HepG2 (cell line): Measurements from ENCODE around the gene PRDM12. TPM values are rescaled to one million over a fixed set of nuclear protein-coding genes. Genes with fewer than 3 reads are reported as not detected.

Experiments used
- CBX2 ChIP-seq, 2 experiments: fragments of 200-600 bp in 1 of 2; sonication (generic); formaldehyde crosslinking in 1 of 2; IDR thresholded peaks; 2 replicates each; pipeline versions ENCODE4 v1.7.0 to v1.8.1; 2018 to 2022; ENCODE audit warnings: low read depth in 2 of 2, low read length in 1 of 2, mild to moderate bottlenecking in 1 of 2, missing genetic modification reagents in 1 of 2
- CHD2 ChIP-seq: IDR thresholded peaks from 2 replicates; pipeline ENCODE4 v1.6.1; 2011; ENCODE audit warnings: low read depth, low read length, improper control_type of control experiment
- DR1 ChIP-seq: sonication (generic); formaldehyde crosslinking; IDR thresholded peaks from 2 replicates; pipeline ENCODE4 v1.8.0; 2021; ENCODE audit warnings: mild to moderate bottlenecking, missing genetic modification reagents, inconsistent platforms
- MXD1 ChIP-seq: sonication (generic); formaldehyde crosslinking; IDR thresholded peaks from 2 replicates; pipeline ENCODE4 v1.4.0; 2020; ENCODE audit warnings: mild to moderate bottlenecking, missing genetic modification reagents
- NFATC3 ChIP-seq: sonication (generic); formaldehyde crosslinking; IDR thresholded peaks from 2 replicates; pipeline ENCODE4 v1.5.1; 2020; ENCODE audit warnings: mild to moderate bottlenecking, missing genetic modification reagents
- NFE2 ChIP-seq: sonication (generic); formaldehyde crosslinking; IDR thresholded peaks from 2 replicates; pipeline ENCODE4 v1.4.0; 2020; ENCODE audit warnings: missing genetic modification reagents
- PAWR ChIP-seq: sonication (generic); formaldehyde crosslinking; IDR thresholded peaks from 2 replicates; pipeline ENCODE4 v1.4.0; 2020; ENCODE audit warnings: missing genetic modification reagents, mild to moderate bottlenecking, borderline replicate concordance
- REL ChIP-seq: sonication (generic); formaldehyde crosslinking; conservative IDR thresholded peaks from 2 replicates; pipeline ENCODE4 v1.8.0; 2022; ENCODE audit warnings: mild to moderate bottlenecking, missing genetic modification reagents, moderate library complexity
- SAFB2 ChIP-seq: sonication (generic); formaldehyde crosslinking; IDR thresholded peaks from 2 replicates; pipeline ENCODE4 v1.5.1; 2020; ENCODE audit warnings: missing genetic modification reagents, low read depth, mild to moderate bottlenecking, borderline replicate concordance
- SNAPC5 ChIP-seq: sonication (generic); formaldehyde crosslinking; IDR thresholded peaks from 2 replicates; pipeline ENCODE4 v1.8.1; 2023; ENCODE audit warnings: mild to moderate bottlenecking, missing genetic modification reagents, borderline replicate concordance
- SRSF4 ChIP-seq: fragments of 200-400 bp; formaldehyde crosslinking; IDR thresholded peaks from one replicate; pipeline ENCODE4 v1.6.1; 2018; ENCODE audit warnings: mild to moderate bottlenecking, low read depth, low read length, moderate library complexity; ENCODE audit not compliant: poor library complexity, severe bottlenecking
- TEAD3 ChIP-seq: optimal IDR thresholded peaks from 2 replicates; pipeline ENCODE3; 2016; ENCODE audit warnings: borderline replicate concordance
- ZBTB3 ChIP-seq: sonication (generic); formaldehyde crosslinking; IDR thresholded peaks from 2 replicates; pipeline ENCODE4 v1.4.0; 2020; ENCODE audit warnings: low read depth, mild to moderate bottlenecking, moderate library complexity, missing genetic modification reagents, borderline replicate concordance
- ZIK1 ChIP-seq: sonication (generic); formaldehyde crosslinking; IDR thresholded peaks from 2 replicates; pipeline ENCODE4 v1.5.0; 2020; ENCODE audit warnings: mild to moderate bottlenecking, low read depth, missing genetic modification reagents, borderline replicate concordance
- ZNF121 ChIP-seq: sonication (generic); formaldehyde crosslinking; IDR thresholded peaks from 2 replicates; pipeline ENCODE4 v1.5.0; 2020; ENCODE audit warnings: mild to moderate bottlenecking, missing genetic modification reagents
- ZNF18 ChIP-seq: sonication (generic); formaldehyde crosslinking; IDR thresholded peaks from 2 replicates; pipeline ENCODE4 v1.8.0; 2022; ENCODE audit warnings: mild to moderate bottlenecking, missing genetic modification reagents; ENCODE audit not compliant: insufficient replicate concordance
- ZNF205 ChIP-seq: IDR thresholded peaks from 2 replicates; pipeline ENCODE4 v1.6.1; 2018; ENCODE audit warnings: missing biosample characterization, missing genetic modification reagents
- ZNF543 ChIP-seq: sonication (generic); formaldehyde crosslinking; IDR thresholded peaks from 2 replicates; pipeline ENCODE4 v1.4.0; 2020; ENCODE audit warnings: mild to moderate bottlenecking, missing genetic modification reagents
- ZNF549 ChIP-seq: sonication (generic); formaldehyde crosslinking; IDR thresholded peaks from 2 replicates; pipeline ENCODE4 v1.5.0; 2020; ENCODE audit warnings: missing genetic modification reagents
- ZNF747 ChIP-seq: sonication (generic); formaldehyde crosslinking; IDR thresholded peaks from 2 replicates; pipeline ENCODE4 v1.8.1; 2023; ENCODE audit warnings: missing genetic modification reagents, mild to moderate bottlenecking, borderline replicate concordance
- polyA plus RNA-seq, 8 experiments: library from polyadenylated mRNA; depleted of rRNA in 3 of 8; stranded (reverse) in 7 of 8; unstranded in 1 of 8; fragments of >200 nt; fragmentation: Illumina TruSeq in 4 of 8; extraction: Trizol in 4 of 8; gene quantifications; 2 replicates each; pipeline versions ENCODE4 v1.2.1 to v1.2.3, GENCODE V29; 2011 to 2016; ENCODE audit warnings: low read depth in 4 of 8, missing spikeins in 1 of 8, mixed read lengths in 1 of 8; ENCODE audit not compliant: insufficient read depth in 1 of 8
- total RNA-seq, 5 experiments: library from RNA; depleted of rRNA; stranded (reverse); fragments of >200 nt; fragmentation: Illumina TruSeq; extraction: Trizol; gene quantifications; 2 replicates each; pipeline ENCODE4 v1.2.3, GENCODE V29; 2016; ENCODE audit warnings: low read depth in 1 of 5
- TF ChIP-seq, protein P1 (sequence below): sonication (generic); formaldehyde crosslinking; conservative IDR thresholded peaks from 2 replicates; pipeline ENCODE4 v1.8.1; 2023; ENCODE audit warnings: missing genetic modification reagents
- TF ChIP-seq, protein P2 (sequence below): sonication (generic); formaldehyde crosslinking; IDR thresholded peaks from 2 replicates; pipeline ENCODE4 v1.8.0; 2022; ENCODE audit warnings: missing genetic modification reagents, mild to moderate bottlenecking, moderate library complexity, borderline replicate concordance

Gene PRDM12
- total and polyA plus RNA-seq, 2 of the 13 experiments (the other 11 are each of a cell fraction or from before 2014, with no cell fraction given), result 0.04 to 0.07 TPM

- TF ChIP-seq, protein P1, sequence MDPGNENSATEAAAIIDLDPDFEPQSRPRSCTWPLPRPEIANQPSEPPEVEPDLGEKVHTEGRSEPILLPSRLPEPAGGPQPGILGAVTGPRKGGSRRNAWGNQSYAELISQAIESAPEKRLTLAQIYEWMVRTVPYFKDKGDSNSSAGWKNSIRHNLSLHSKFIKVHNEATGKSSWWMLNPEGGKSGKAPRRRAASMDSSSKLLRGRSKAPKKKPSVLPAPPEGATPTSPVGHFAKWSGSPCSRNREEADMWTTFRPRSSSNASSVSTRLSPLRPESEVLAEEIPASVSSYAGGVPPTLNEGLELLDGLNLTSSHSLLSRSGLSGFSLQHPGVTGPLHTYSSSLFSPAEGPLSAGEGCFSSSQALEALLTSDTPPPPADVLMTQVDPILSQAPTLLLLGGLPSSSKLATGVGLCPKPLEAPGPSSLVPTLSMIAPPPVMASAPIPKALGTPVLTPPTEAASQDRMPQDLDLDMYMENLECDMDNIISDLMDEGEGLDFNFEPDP, result no peak
- no peak for TF ChIP-seq SAFB2 (CRISPR knock-in tag)
- TF ChIP-seq, protein P2, sequence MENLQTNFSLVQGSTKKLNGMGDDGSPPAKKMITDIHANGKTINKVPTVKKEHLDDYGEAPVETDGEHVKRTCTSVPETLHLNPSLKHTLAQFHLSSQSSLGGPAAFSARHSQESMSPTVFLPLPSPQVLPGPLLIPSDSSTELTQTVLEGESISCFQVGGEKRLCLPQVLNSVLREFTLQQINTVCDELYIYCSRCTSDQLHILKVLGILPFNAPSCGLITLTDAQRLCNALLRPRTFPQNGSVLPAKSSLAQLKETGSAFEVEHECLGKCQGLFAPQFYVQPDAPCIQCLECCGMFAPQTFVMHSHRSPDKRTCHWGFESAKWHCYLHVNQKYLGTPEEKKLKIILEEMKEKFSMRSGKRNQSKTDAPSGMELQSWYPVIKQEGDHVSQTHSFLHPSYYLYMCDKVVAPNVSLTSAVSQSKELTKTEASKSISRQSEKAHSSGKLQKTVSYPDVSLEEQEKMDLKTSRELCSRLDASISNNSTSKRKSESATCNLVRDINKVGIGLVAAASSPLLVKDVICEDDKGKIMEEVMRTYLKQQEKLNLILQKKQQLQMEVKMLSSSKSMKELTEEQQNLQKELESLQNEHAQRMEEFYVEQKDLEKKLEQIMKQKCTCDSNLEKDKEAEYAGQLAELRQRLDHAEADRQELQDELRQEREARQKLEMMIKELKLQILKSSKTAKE (CRISPR knock-in tag), result no peak
- TF ChIP-seq CHD2, result no peak
- TF ChIP-seq PAWR (CRISPR knock-in tag), result no peak
- peak; percentile 75; the same call in 1 of the 2 replicates for TF ChIP-seq ZIK1 (CRISPR knock-in tag)
- no peak for TF ChIP-seq NFE2 (CRISPR knock-in tag)
- no peak for TF ChIP-seq NFATC3
- TF ChIP-seq ZNF549 (CRISPR knock-in tag), result no peak
- 0 out of 2 replicates have a peak, but pooled peaks have one; percentile 47 for TF ChIP-seq ZNF747 (CRISPR knock-in tag)
- TF ChIP-seq SRSF4, result no peak
- TF ChIP-seq ZNF543, result no peak
- peak; percentile 67; the same call in 1 of the 2 replicates for TF ChIP-seq DR1 (CRISPR knock-in tag)
- 0 out of 2 replicates have a peak, but pooled peaks have one; percentile 12 for TF ChIP-seq ZNF121
- no peak; the same call in 1 of the 2 replicates for TF ChIP-seq ZBTB3 (CRISPR knock-in tag)
- no peak for TF ChIP-seq ZNF205 (CRISPR knock-in tag)
- TF ChIP-seq REL (CRISPR knock-in tag), result no peak
- no peak for TF ChIP-seq CBX2 (IDR thresholded peaks at IDR 0.05; ENCODE audit: low read depth, low read length)
- no peak for TF ChIP-seq CBX2 (CRISPR knock-in tag; IDR thresholded peaks at IDR 0.05; ENCODE audit: low read depth)
- TF ChIP-seq ZNF18 (CRISPR knock-in tag), result no peak
- no peak for TF ChIP-seq TEAD3
- TF ChIP-seq SNAPC5 (CRISPR knock-in tag), result no peak
- TF ChIP-seq MXD1 (CRISPR knock-in tag), result peak; percentile 88; the same call in 1 of the 2 replicates
Measured at GRCh38 chr9:130693426-130694191, 29.2 kb downstream of the PRDM12 start, which contains the start of gene EXOSC2 (continued).
